AG08396 (cell line): ENCODE results near the gene KANSL1.
A peak's percentile ranks its signal among the peaks of the same experiment; 100 is the strongest.
"Not testable (repeated sequence)": the region's sequence is repeated elsewhere in the genome, so short reads cannot be mapped to it uniquely, and the experiment has no call there.

Experiments used
- DNase-seq: peaks from one replicate; pipeline ENCODE4 v3.0.0; 2012; ENCODE audit warnings: low spot score, mixed read lengths

KANSL1 gene

GRCh38 chr17:46193626-46194392 lies 580 bp upstream of the KANSL1 start:
- peak; percentile 99 for DNase-seq

GRCh38 chr17:46192439-46193150 lies 634 bp downstream of the KANSL1 start:
- DNase-seq = peak; percentile 79

GRCh38 chr17:46192189-46192438 lies 1.1 kb downstream of the KANSL1 start:
- DNase-seq = no peak

- peak; percentile 71 for DNase-seq
Observed at GRCh38 chr17:46191322-46192188, 1.7 kb downstream of the KANSL1 start.

GRCh38 chr17:46190763-46191162 lies 2.5 kb downstream of the KANSL1 start:
- DNase-seq = no peak

- DNase-seq = not testable (repeated sequence)
Observed at GRCh38 chr17:46186827-46187235, 6.4 kb downstream of the KANSL1 start.

- DNase-seq = no peak
Observed at GRCh38 chr17:46184696-46185095, 8.5 kb downstream of the KANSL1 start.

- DNase-seq = not testable (repeated sequence)
Observed at GRCh38 chr17:46183383-46183782, 9.8 kb downstream of the KANSL1 start.

GRCh38 chr17:46182961-46183360 lies 10.3 kb downstream of the KANSL1 start:
- DNase-seq = no peak

GRCh38 chr17:46181940-46182339 lies 11.3 kb downstream of the KANSL1 start:
- DNase-seq = no peak

- DNase-seq = not testable (repeated sequence)
Observed at GRCh38 chr17:46181316-46181715, 11.9 kb downstream of the KANSL1 start.

GRCh38 chr17:46180892-46181274 lies 12.3 kb downstream of the KANSL1 start:
- no peak for DNase-seq

- not testable (repeated sequence) for DNase-seq
Observed at GRCh38 chr17:46180185-46180891, 12.9 kb downstream of the KANSL1 start.

- no peak for DNase-seq
Observed at GRCh38 chr17:46179375-46179999, 13.7 kb downstream of the KANSL1 start.

GRCh38 chr17:46178550-46179214 lies 14.5 kb downstream of the KANSL1 start:
- no peak for DNase-seq

- no peak for DNase-seq
Observed at GRCh38 chr17:46176975-46177374, 16.3 kb downstream of the KANSL1 start.

- no peak for DNase-seq
Observed at GRCh38 chr17:46175891-46176290, 17.3 kb downstream of the KANSL1 start.

- DNase-seq = no peak
Observed at GRCh38 chr17:46173153-46173552, 20.1 kb downstream of the KANSL1 start.

GRCh38 chr17:46171939-46172338 lies 21.3 kb downstream of the KANSL1 start:
- no peak for DNase-seq

- no peak for DNase-seq
Observed at GRCh38 chr17:46170639-46171429, 22.4 kb downstream of the KANSL1 start.
